Measurements from ENCODE around the gene SRPK2. TPM values are rescaled to one million over a fixed set of nuclear protein-coding genes. Genes with fewer than 3 reads are reported as not detected.

Gene SRPK2
- total RNA-seq, 4 donors from 2014 or later, result 33.0 to 47.4 (median 42.8) TPM

GRCh38 chr7:105112440-105113418 lies 276.0 kb downstream of the SRPK2 start:
- Histone ChIP-seq H3K9me3 (no peaks in the 10 kb centered on the region), H3K4me1 (peaks cover 0 to 33% (median 23%) of the 10 kb centered on the region in 4 donors), H3K27ac (replicated peaks in 1 of 4) (peak overlapping the region in 2 of 4 donors; percentile 10 to 58), H3K4me3 (no peak overlapping the region), H3K27me3 (no peaks in the 10 kb centered on the region), H3K36me3 (peaks cover 47 to 94% (median 67%) of the 10 kb centered on the region in 4 donors)
- 82% methylated on average over 11 of the region's 11 CpGs for WGBS
- intact Hi-C loops (cut with DNase I), result no loop called here
- no peak for TF ChIP-seq POLR2AphosphoS5 (IDR thresholded peaks at IDR 0.05)
- TF ChIP-seq EP300 (IDR thresholded peaks at IDR 0.05), result no peak
- no peak for TF ChIP-seq CTCF (IDR thresholded peaks at IDR 0.05)
- TF ChIP-seq POLR2A (IDR thresholded peaks at IDR 0.05; ENCODE audit: low read depth), result no peak
- DNase-seq (ENCODE audit: extremely low spot score), result no peak

GRCh38 chr7:105107458-105107857 lies 281.3 kb downstream of the SRPK2 start:
- peaks cover 0 to 61% (median 43%) of the 10 kb centered on the region in 4 donors for H3K4me1 ChIP-seq
- H3K27me3 ChIP-seq, result no peaks in the 10 kb centered on the region
- intact Hi-C loops (cut with DNase I), result loop anchor here (10.0 kb wide), 1 partner anchor 123 kb away; no protein-coding TSS in a partner anchor
- no peak overlapping the region for H3K4me3 ChIP-seq
- no peak for DNase-seq (ENCODE audit: extremely low spot score)
- 79% methylated on average over 9 of the region's 9 CpGs for WGBS
- TF ChIP-seq POLR2A (IDR thresholded peaks at IDR 0.05; ENCODE audit: low read depth), result no peak
- TF ChIP-seq POLR2AphosphoS5 (IDR thresholded peaks at IDR 0.05), result peak in 1 of 2 donors; percentile 11
- H3K9me3 ChIP-seq, result no peaks in the 10 kb centered on the region
- peaks cover 30 to 90% (median 77%) of the 10 kb centered on the region in 4 donors for H3K36me3 ChIP-seq
- H3K27ac ChIP-seq (replicated peaks in 1 of 4), result no peak overlapping the region

GRCh38 chr7:105106473-105106872 lies 282.2 kb downstream of the SRPK2 start:
- Histone ChIP-seq H3K4me3 (no peak overlapping the region), H3K27me3 (no peaks in the 10 kb centered on the region), H3K9me3 (no peaks in the 10 kb centered on the region), H3K4me1 (peaks cover 0 to 61% (median 44%) of the 10 kb centered on the region in 4 donors), H3K27ac (replicated peaks in 1 of 4) (peak overlapping the region in 3 of 4 donors; percentile 32 to 60 (median 39)), H3K36me3 (peaks cover 20 to 89% (median 69%) of the 10 kb centered on the region in 4 donors)
- WGBS, result 87% methylated on average over 6 of the region's 6 CpGs
- no peak for DNase-seq (ENCODE audit: extremely low spot score)
- TF ChIP-seq POLR2AphosphoS5 (IDR thresholded peaks at IDR 0.05) (no peak), CTCF (IDR thresholded peaks at IDR 0.05) (no peak), POLR2A (IDR thresholded peaks at IDR 0.05; ENCODE audit: low read depth) (no peak), EP300 (IDR thresholded peaks at IDR 0.05) (no peak)
- intact Hi-C loops (cut with DNase I), result loop anchor here (10.0 kb wide), 1 partner anchor 122 kb away; no protein-coding TSS in a partner anchor

- Histone ChIP-seq H3K9me3 (no peaks in the 10 kb centered on the region), H3K27me3 (no peaks in the 10 kb centered on the region), H3K36me3 (peaks cover 12 to 81% (median 64%) of the 10 kb centered on the region in 4 donors), H3K27ac (replicated peaks in 1 of 4) (peak overlapping the region; percentile 31 to 60 (median 36)), H3K4me3 (no peak overlapping the region), H3K4me1 (peaks cover 0 to 56% (median 46%) of the 10 kb centered on the region in 4 donors)
- WGBS, result 69% methylated on average over 2 of the region's 2 CpGs
- DNase-seq (ENCODE audit: extremely low spot score), result no peak
- intact Hi-C loops (cut with DNase I), result loop anchor here (10.0 kb wide), 1 partner anchor 121 kb away; no protein-coding TSS in a partner anchor
- TF ChIP-seq POLR2AphosphoS5 (IDR thresholded peaks at IDR 0.05) (no peak), EP300 (IDR thresholded peaks at IDR 0.05) (no peak), POLR2A (IDR thresholded peaks at IDR 0.05; ENCODE audit: low read depth) (no peak), CTCF (IDR thresholded peaks at IDR 0.05) (no peak)
Measured at GRCh38 chr7:105105579-105105978, 283.1 kb downstream of the SRPK2 start.
